Measurements from ENCODE around the gene BIK. TPM values are rescaled to one million over a fixed set of nuclear protein-coding genes. Genes with fewer than 3 reads are reported as not detected.
A peak's percentile ranks its signal among the peaks of the same experiment; 100 is the strongest.

The BIK gene
- total RNA-seq, 2 donors from 2014 or later: not detected

DNA sequence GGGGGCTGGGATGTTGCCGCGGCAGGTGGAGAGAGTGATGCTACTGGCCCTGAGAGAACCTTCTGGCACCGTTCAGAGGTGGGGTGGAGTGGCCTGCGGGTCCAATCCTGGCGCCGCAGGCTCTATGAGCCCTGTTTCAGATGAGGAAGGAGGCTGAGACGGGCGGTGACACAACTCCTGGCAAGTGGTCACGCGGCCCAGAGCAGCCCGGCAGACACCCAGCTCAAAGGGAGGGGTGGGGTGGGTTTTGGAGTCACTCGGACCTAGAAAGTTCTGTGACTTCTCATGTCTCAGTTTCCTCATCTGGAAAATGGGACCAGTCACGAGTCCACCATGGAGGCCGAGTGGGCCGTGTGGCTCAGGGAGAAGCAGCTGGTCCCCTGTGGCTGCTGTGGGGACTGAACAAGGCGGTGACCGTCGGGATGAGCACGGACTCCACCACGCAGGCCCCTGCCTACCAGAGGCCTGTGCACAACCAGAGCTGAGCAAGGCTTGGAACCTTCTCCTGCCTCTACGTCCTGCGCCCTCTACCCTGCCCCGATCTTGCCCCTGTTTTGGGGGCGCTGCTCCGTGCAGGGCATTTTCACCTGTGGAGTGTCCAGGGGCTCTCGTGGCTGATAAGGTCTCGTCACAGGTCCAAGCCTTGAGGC lies 44.5 kb downstream of the BIK start:
- no peak for DNase-seq
- intact Hi-C loops (cut with DNase I): no loop called here
- no peak for ATAC-seq

DNA sequence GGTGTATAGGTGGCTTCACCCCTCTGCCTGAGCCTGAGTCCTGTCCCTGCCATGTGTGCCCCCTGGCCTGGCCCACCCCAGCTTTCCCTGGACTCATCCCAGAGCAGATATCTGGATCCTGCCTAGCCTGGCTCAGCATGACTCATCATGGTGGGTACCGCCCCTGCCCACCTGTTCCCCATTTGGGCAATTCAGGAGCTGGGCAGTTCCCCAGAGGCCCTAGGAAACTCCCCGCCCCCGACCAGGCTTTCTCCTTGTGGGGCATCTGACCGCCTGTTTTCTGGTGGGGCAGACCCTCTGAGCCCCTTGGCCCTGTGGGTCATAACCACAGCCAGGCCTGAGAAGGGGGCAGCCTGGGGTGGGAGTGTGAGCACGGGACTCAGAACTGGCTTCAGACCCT lies 45.2 kb downstream of the BIK start:
- intact Hi-C loops (cut with DNase I): no loop called here
- no peak for DNase-seq
- ATAC-seq: no peak

DNA sequence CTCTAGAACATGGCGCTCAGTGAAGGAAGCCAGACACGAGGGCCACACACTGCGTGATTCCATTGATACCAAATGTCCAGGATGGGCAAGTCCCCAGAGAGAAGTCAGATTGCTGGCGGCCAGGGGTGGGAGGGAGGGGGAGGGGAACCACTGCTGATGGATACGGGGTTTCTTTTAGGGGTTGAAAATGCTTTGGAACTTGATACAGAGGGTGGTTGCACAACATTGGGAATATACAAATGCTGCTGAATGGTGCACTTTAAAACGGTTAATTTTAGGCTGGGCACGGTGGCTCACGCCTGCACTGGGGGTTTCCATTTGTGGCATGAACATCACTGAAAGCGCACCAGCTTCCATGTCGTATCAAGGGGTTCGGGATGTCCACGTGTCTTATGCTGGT lies 45.9 kb downstream of the BIK start:
- intact Hi-C loops (cut with DNase I): no loop called here
- ATAC-seq: no peak
- no peak for DNase-seq

DNA sequence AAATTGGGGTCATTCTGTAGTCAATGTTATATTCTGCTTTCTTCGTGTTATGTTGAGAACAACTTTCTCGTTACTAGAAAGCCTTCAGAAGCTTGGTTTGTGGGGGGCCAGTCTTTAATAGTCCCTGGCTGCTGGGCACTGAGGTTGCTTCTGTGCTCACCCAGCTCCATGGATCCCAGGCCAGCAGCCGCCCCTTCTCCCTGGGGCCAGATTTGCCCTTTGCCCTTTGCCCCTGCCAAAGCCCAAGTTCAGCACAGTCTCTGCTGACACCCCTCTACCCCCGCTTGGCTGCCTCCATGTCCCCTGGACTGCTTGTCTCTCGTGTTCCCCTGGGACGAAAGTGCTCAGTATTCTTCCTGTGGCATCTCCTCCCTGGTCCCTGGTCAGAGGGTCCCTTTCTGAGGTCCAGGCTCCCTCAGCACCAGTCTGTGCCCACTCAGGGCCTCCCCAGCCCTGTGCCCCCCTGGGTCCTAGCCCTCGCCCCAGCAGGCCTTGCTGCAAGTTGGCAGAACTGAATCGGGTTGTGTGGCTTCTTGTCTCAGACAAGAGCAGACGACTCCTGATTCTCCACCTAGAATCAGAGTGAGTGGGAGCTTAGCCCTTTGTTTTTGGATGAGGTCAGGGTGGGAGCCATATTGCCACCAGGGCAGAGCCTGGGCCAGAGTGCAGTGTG lies 47.5 kb downstream of the BIK start:
- ATAC-seq (no peak), DNase-seq (no peak)
- intact Hi-C loops (cut with DNase I): no loop called here

DNA sequence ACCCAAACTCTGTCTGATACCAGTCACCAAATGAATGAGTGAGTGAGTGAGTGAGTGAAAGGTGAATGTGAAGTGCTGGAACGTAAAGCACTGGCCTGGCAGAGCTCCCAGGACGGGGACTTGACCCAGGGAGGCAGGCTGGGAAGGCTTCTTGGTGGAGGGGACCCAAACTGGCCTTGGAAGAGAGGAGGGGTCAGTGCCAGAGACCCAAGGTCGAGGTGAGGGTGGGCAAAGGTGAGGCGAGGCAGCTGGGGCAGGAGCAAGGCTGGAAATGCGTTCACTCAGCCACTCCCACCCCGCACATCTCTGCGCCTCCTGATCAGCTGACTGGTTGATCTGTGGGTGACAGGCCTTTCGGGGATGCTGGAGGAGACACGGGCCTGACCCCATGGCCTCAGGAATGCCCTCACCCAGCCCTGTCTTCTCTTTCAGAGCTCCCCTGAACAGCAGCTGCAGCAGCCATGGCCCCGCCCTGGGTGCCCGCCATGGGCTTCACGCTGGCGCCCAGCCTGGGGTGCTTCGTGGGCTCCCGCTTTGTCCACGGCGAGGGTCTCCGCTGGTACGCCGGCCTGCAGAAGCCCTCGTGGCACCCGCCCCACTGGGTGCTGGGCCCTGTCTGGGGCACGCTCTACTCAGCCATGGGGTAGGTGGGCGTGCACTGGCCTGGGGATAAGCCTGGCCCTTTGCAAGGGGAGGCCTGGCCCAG lies 48.4 kb downstream of the BIK start:
- intact Hi-C loops (cut with DNase I): no loop called here
- ATAC-seq (no peak), DNase-seq (no peak)

DNA sequence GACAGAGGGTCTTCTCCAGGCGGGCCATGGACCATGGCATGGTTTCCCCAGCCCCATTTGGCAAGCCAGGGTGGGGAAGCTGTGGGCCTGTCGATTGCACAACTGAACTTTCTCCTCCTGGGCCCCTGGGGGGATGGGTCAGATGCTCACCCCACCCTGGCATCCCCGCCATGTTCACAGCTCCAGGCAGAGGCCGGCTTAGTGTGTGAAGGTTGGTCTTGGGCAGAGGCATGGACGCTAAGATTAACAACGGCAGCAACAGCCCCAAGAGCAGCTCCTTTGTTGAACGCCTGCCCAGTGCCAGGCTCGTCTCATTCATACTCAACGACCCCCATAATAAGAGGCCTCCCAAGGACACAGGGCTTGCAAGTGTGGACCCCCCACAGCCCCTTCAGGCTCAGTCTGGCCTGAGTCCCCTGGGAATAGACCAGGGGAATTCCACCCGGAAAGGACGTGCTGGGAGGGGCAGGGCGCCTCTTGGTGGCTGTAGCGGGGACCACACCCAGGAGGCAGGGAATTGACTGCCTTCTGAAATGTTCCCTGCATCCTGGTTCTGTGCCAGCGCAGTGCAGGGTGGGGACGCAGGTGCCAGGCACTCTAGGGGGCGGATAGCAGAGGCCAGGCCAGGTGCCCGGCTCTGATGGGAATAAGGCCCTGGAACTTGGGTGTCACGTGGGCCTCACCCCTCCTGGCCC lies 49.1 kb downstream of the BIK start:
- ATAC-seq (peak in 1 of 2 donors; percentile 20), DNase-seq (no peak)
- intact Hi-C loops (cut with DNase I): no loop called here

DNA sequence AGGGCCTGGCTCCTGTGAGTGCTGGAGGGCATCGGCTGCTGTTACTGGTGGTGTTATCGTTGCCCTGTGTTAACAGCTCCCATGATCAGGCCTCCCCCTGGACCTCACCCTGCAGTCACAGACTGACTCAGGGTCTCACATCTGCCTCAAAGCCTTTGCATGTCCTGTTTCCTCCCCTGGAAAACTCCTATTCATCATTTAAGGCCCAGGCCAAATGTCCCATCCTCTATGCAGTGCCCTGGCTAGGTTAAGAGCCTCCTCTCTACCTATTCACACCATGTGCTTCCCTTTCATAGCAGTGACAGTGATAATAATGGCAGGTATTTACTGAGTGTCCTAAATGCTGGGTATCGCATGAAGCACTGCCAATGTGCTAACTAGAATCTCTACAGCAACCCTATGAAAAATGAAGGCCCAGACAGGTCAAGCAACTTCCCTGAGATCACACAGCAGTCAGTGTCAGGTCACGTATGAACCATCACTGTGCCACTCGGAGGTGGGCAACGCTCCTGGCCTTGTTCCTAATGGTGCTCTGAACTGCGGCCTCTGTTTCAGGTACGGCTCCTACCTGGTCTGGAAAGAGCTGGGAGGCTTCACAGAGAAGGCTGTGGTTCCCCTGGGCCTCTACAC lies 50.1 kb downstream of the BIK start:
- intact Hi-C loops (cut with DNase I): no loop called here
- no peak for ATAC-seq
- DNase-seq: no peak

DNA sequence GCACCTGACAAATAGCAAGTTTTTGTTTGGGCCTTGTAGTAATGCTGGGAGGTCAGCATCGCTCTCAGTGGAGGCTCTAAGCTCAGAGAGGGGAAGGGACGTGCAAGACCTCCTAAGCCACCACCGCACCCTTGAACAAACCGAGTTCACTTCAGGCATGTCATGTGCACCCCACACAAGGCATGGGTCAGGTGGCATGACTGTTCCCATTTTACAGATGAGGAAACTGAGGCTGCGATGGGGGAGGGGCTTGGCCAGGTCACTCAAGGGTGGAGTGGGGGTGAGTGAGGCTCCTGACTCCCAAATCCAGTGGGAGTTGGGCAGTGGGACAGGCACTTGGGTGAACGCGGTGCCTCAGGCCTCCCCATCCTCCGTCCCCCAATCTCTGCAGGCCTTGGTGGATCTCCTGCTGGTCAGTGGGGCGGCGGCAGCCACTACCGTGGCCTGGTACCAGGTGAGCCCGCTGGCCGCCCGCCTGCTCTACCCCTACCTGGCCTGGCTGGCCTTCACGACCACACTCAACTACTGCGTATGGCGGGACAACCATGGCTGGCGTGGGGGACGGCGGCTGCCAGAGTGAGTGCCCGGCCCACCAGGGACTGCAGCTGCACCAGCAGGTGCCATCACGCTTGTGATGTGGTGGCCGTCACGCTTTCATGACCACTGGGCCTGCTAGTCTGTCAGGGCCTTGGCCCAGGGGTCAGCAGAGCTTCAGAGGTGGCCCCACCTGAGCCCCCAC lies 52.0 kb downstream of the BIK start:
- no peak for ATAC-seq
- DNase-seq: no peak
- intact Hi-C loops (cut with DNase I): no loop called here

DNA sequence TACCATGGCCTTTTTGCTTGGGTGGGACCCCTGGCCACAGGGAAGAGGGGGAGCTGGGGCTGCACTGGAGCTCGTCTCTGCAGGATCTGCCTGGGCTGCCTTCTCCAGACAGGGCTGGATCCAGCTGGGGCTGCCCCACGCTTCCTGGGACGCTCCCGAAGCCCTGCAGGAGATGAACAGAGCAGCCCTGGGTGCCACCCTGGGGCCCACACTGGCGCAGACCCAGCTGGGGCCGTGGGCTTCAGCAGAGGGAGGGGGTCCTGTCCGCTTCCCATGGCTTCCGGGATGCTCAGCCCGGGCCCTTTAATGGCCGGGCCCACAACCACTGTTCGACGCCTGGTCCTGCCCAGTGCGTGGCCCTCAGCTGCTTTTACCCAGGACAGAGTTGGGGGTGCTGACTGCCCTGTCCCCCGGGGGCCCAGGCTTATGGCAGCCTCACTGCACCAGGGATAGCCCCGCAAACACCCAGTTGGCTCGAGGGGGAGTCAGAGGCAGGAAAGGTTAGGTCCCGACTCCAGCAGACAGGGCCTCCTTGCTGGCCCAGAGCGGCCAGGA lies 52.8 kb downstream of the BIK start:
- DNase-seq: no peak
- intact Hi-C loops (cut with DNase I): no loop called here
- ATAC-seq: no peak

DNA sequence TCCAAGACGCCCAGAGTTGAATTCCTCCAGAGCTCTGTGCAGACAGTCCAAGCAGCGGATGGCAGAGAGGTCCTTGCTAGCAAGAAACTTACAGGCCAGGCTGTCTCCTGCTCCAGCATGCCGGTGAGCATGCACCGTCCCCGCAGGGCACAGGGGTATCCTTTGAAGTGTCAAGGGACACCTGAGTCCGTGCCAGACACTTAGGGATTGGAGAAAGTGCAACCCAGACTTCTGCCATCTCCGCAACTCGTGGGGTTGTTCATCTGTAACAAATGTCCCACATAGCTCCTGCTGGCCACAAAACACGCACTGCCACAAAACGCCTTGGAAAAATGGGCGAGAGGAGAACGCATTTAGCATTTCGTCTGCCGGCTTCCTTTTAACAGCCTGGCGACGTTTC lies 54.1 kb downstream of the BIK start:
- no peak for DNase-seq
- intact Hi-C loops (cut with DNase I): no loop called here
- peak in 1 of 2 donors; percentile 6 for ATAC-seq

DNA sequence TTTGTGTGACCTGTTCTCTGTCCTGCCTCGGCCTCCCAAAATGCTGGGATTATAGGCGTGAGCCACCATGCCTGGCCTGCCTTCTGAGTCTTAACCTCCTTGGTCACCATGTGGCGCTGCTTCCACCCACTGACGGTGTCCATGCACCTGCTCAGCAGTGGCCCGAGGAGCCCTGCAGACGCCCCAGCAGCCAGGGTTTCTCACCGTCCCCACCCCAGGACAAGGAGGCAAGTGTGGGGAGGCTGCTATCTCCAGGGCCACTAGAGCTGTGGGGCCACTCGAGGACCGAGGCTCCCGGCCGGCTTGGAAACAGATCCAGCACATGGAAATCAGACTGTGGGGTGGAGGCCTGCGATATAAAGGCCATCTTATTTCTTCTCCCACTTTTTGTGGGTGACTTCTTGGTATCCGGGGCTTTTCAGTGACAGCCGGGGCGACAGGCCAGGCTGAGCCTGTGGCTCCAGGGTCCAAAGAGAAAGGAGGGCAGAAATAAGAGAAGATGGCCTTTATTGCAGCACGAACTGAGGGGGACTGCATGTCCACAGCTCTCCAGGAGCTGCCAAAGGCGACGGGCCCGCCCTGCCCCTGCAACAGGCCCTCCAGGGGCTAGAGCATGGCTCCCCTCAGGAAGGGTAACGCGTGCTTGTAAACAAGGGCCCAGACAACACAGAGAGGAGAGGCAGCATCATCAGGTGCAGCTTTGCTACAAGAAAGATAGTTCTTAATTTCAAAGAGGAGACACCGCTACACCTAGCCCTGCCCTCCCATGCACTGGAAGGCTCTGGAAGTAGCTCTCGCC lies 55.8 kb downstream of the BIK start:
- intact Hi-C loops (cut with DNase I): no loop called here
- DNase-seq (no peak), ATAC-seq (no peak)

DNA sequence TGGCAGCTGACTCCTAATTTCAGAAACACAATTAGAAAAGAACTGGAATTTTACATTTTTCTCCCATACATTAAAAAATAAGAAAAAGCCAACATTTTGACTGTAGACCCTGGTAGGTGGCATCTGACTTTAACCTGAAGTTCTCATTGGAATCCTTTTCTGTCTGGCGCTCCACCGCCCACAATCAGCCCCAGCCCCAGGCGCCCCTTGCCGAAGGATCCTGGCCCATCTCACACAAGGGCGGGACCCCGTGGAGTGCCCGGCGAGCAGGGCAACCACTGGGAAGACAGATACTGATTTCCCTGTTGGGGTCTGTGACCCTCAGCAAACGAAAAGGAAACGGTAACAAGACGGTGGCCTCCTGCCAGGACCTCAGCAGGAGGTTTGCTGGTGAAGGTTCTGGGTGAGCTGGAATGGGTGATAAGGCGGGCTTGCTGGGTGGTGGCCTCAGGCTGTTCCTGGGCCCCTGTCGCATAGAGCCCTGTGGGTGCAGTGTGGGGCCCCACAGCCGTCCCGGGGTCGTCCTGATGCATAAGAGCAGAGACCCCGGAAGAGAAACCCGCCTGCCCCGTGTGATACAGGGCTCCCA lies 56.5 kb downstream of the BIK start:
- intact Hi-C loops (cut with DNase I): no loop called here
- DNase-seq (no peak), ATAC-seq (no peak)

DNA sequence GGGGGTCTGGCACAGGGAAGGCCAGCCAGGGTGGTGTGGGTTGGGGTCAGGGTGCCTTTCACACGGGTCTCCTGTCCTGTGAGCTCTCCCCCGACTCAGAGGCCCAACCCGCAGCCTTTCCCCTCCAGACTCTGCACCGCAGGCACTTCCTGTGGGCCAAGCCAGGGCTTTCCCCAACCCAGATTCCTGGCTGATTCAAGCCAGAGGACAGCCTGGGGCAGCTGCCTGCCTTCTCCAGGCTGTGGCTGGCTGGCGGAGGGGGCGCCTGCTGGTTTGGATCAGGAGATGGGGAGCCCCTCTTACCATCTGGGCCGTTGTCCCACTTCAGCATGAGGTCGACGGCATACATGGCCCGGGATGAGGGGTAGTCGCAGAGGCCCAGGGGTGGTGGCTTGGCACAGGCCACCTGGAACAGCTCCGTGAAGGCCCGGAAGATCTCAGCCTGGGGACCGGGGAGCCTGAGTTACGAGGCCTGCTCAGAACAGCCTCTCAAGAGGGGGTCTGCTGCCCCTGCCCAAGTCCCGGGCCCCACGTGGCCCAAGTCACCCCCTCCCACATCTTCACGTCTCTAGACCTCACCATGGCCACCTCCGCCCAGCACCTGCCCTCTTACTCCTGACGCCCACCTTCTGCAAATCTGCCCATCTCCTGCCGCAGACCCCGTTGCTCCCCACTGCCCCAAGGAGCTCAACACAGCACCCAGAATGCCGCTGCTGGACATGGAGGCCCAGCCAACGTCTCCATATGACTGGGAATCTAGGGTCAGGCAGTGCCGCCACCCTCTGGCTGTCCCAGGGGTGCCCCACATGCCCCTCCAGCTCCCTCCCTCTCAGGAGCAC lies 58.1 kb downstream of the BIK start:
- ATAC-seq (peak; percentile 6 to 21), DNase-seq (no peak)
- intact Hi-C loops (cut with DNase I): no loop called here

DNA sequence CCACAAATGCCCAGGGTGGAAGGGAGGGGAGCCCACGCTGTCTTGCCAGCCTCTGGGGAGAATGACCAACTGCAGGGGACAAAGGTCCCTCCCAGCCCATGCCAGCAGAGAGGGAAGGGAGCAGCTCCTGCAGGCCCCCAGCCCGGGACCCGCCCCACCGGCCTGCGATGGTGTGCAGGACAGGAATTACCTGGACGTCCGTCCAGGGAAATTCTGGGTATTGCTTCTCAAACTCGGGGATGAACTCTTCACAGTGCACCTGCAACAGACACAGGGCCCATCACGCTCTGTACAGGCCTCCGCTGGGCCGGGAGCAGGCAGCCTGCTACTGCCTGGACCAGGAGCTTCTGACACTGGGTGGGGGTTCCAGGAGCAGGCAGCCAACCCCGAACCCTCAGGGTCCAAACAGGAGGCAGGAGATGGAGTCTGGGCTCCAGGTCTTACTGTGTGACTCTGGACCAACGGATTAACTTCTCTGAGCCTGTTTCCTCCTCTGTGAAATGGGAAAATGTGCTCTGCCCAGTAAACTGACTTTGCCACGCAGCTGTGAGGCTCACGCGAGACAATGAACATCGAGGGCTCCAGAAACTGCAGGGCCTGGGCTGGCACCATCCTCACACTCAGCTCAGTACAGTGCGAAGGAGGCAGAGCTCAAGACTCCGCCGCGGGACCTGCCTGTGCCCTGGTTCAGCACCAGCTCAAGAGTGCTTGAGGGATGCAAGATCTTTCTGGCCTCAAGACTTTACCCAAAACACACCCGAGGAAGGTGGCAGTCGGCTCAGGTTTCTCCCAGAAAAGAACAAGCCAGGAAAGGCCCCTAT lies 59.0 kb downstream of the BIK start:
- intact Hi-C loops (cut with DNase I): loop anchor here in 1 of 2 donors (10.0 kb wide), 1 partner anchor 55 kb away; the partner anchor contains the start of gene BIK

DNA sequence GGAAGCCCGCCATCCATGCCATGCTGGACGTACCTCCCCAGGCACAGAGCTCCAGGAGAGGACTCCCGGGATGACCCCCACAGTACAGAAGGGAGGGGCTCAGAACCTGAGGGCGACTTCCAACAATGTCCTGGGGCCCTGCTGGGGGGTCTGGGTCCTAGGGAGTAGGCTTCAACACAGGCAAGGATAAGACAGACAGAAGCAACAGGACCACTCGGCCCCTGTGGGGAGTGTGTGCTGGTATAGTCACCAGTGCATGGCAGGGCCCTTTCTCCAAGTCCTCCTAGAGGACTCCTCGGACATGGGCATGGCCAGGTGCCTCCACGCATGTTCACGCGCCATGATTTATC lies 59.6 kb downstream of the BIK start:
- no peak for DNase-seq
- ATAC-seq: no peak
- intact Hi-C loops (cut with DNase I): loop anchor here in 1 of 2 donors (10.0 kb wide), 1 partner anchor 55 kb away; the partner anchor contains the start of gene BIK

More for the DNA sequence above, 59.0 kb downstream of the BIK start:
- ATAC-seq (no peak), DNase-seq (no peak)
